GM18867 (cell line): Measurements from ENCODE around the gene RPS6KA5.
"Not testable (repeated sequence)": the region's sequence is repeated elsewhere in the genome, so short reads cannot be mapped to it uniquely, and the experiment has no call there.

Source experiments
- ATAC-seq: cut with Tn5 transposase; IDR thresholded peaks from one replicate; pipeline ENCODE4 v1.9.1; 2021; ENCODE audit warnings: mild to moderate bottlenecking, moderate library complexity; ENCODE audit not compliant: unreplicated experiment

The RPS6KA5 gene

DNA sequence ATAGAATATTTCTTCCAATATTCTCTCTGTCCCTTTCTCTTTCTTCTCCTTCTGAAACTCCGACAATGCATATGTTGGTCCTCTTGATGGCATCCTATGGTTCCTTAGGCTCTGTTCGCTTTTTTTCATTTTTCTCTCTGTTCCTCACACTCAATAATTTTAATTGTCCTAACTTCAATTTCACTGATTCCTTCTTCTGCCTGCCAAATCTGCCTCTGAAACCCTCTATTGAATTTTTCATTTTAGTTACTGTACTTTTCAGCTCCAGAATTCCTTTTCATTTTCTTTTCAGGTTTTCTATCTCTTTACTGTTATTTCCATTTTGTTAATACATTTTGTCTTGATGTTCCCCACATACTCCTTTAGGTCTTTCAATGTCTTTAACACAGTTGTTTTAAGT, 177.2 kb downstream of the RPS6KA5 start:
- no peak for ATAC-seq

DNA sequence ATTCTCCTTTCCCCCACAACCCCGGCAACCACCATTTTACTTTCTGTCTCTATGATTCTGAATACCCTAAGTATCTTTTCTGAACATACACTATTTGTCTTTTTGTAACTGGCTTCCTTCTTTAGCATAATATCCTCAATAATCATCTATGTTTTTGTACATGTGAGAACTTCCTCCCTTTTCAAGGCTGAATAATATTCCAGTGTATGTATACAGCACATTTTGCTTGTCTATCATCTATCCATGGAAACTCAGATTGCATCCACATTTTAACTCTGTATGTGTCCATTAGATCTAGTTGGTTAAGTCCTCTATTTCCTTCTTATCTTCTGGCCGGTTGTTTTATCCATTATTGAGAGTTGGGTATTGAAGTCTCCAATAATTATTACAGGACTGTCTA, 180.2 kb downstream of the RPS6KA5 start:
- ATAC-seq, result no peak

DNA sequence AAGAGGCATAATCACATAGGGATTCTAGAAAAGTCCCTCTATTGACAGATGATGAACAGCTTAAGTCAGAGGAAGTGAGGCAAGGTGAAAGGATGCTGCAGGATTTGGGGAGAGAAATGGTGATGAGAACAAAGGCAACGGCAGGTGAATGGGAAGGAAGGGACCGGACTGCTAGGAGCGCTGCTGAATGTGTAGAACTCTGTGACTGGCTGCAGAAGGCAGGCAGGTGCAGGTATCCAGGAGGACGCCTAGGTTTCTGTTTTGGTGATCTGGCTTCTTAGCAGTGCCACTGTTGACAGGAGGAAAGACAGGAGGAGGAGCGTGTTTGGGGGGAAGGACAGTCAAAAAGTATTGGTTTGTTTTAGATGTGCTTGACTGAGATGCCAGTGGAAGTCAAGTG, 185.8 kb downstream of the RPS6KA5 start:
- ATAC-seq, result no peak

DNA sequence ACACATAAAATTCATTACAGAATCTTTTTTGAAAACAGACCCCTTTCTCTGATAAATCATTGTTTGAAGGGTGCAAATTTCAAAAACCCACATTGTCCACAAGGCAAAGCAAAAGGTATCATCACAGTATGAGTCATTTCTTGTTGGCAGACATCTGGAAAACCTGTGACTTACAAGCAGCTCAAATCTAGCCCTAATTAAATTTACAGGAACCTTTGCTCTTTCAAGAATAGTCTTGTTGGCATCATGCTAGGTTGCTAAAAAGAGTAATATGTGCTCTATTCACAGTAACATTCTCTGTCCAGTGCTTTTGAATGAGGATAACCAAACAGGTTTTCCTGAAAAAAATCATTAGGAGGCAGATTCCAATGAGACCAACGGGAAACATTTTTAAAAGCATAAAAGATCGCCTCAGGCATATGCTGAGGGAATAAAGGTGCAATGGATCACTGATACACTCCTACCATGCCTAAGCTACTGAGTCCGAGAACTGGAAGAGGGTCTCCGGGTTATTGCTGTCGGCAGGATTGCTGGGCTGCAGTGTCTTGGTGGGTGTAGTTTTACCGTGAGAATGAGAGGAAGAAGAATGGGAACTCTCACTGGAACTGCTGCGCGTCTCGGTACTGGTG, 188.7 kb downstream of the RPS6KA5 start:
- ATAC-seq, result no peak

DNA sequence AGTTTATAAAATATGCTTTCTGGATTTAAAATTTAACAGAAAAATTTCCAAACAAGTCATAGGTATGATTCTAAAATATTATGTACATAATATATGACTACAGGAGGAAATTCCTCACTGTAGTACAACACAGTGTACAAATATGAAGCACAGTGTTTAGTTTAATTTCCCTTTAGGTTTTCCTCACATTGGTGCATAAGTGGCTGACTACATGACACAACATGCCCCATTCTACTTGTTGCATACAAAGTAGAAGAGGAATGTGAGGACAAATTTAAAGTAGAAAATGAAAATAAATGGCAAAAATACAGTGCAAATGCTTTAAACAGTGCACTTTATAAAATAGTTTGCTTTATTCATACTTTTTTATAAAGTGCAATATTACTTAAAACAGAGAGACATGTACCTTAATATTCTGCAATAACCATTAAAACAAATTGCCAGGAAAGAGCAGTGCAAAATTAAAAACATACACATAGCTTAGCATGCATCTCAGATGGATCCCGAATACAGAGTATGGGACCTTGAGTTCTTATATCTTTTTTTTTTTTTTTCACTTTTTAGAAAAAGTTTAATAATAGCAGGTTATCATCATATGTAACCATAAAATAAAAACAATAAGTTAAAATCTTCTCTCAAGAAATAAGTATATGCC, 189.4 kb downstream of the RPS6KA5 start:
- no peak for ATAC-seq

DNA sequence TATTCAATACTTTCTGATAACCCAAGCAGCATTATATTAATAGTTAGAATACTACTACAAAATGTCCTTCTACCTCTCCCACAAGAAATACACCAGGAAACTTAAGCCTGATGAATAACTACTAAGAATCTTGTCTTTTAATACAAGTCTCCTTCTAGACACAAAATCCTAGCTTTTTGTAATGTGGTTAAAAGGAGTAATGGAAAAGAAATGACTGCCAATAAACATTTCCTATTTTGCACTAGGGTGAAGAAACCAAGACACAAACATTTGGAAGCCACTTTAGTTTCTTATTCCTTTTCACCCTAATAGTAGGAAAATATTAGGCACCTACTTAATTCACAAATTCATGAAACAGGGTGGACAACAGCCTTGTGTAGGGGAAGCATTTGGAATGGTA, 192.9 kb downstream of the RPS6KA5 start:
- ATAC-seq, result no peak

DNA sequence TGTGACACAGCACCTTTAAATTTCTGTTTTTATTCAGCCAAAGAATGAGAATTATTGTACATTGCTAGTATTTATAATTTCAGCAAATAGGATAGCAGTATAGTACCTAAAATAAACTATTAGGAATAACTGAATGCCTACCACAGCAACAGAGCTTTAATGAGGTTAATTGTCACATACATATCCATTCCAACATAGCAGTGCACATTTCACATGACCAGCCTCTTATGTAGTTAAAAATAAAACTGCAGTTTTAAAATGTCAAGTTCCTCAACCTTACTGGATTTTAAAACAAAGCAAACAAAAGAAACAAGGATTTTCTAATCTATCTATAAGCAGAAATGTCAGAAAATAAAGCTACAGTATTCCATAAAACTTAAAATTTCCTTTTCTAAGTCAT, 193.6 kb downstream of the RPS6KA5 start:
- ATAC-seq, result no peak

DNA sequence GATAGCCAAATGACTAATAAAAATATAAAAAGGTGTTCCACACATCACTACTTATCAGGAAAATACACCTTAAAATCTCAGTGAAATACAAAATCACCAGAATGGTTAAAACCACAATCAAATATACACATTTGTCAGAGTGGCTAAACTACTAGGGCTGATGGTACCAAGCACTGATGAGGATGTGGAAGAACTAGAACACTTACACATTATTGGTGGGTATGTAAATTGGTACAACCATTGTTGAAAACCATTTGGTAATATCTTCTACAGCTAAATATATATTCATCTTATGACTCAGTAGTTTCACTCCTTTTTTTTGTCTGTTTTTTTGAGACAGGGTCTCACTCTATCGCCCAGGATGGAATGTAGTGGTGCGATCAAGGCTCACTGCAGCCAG, 195.7 kb downstream of the RPS6KA5 start:
- no peak for ATAC-seq

DNA sequence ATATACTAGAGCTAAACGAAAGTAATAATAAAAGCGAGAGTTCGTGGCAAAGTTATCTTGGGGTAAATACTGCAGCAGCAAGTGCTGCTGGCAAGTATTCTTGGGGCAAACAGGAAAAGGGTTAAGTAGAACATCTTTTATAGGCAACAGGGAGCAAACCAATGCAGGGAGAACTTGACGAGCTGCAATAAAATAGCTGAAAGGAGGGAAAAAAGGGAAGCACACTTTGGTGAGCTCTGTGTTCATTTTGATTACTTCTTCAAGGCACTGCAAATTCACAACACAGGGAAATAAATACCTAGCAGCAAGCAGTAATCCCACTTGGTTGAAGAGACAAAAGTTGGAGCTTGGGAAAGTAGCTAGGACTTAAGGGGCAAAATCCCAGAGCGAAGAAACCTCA, 201.9 kb downstream of the RPS6KA5 start:
- ATAC-seq, result no peak

DNA sequence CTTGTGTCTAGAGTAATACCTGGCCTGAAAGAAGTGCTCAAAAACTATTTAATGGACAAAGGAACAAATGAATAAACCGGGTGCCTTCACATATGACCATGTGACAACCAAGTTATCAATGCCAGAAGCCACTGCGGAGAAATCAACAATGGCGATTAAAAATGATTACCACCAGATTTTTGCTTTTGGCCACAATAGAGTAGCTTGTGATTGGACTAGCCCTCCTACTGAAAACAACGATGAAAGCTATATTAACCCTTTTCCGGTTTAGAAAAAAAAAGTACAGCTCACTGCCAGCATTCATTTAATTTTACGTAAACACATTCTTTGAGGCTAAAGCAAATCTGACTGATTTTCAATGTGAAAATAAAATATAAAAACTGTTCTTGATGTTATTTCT, 202.6 kb downstream of the RPS6KA5 start:
- no peak for ATAC-seq

DNA sequence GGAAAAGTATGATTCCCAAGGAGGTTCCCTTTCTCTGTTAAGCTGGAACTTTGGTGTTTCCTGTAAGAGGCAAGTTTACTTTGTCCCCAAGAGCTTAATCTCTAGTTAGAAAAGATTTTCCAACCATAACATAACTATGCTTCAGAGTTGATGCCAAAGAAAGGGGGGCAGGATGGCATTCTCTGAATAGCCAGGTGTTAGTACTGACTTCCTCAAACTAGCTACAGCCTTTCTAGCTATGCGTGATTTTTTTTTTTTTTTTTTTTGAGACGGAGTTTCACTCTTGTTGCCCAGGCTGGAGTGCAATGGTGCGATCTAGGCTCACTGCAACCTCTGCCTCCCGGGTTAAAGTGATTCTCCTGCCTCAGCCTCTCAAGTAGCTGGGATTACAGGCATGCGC, 204.3 kb downstream of the RPS6KA5 start:
- ATAC-seq, result not testable (repeated sequence)

DNA sequence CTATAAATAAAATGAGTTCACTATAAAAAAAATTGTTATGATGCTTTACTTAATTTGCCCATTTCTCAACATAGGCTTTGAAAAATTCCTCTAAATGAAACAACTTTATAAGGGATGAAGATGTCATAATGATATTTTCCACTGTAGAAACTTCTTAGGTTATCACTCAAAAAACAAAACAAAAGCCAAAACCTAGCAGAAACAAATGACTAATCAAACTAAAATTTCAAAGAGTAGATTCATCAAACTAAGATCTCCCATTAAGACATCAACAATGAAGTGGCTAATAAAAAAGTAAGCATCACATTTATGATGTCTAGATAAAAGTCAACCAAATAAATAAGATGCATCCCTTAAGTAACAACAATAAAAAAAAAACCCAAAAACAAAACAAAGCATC, 207.3 kb downstream of the RPS6KA5 start:
- no peak for ATAC-seq

DNA sequence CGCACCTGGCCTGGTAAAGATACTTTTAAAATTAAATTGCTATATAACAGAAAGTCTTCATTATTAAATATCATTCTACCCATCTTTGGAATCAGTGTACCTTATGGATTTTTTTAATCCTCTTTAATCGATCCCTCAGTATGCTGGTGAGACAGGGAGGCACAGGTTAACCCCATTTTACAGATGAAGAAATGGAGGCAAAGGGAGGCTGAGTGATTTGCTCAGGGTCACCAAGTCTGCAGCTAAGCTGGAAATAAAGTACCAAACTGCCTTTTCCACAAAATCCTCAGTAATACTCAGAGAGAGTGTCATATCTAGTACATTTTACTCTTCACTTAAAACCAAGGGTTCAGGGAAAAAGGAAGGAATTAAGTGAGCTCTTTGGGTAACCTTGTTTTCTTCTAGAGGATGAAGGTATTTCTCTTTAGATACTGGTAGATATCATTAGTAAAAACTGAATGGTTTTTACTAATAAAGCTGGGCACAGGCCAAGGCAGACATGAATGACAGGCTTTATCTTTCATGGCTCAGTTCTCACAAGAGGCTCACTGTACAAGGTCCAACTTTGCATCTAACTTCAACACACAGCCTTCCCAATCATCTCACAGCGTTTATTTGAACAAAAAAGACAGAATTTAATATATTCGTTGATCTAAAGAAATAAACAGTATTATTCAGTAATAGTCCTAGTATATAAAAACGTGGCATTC, 209.0 kb downstream of the RPS6KA5 start:
- no peak for ATAC-seq

DNA sequence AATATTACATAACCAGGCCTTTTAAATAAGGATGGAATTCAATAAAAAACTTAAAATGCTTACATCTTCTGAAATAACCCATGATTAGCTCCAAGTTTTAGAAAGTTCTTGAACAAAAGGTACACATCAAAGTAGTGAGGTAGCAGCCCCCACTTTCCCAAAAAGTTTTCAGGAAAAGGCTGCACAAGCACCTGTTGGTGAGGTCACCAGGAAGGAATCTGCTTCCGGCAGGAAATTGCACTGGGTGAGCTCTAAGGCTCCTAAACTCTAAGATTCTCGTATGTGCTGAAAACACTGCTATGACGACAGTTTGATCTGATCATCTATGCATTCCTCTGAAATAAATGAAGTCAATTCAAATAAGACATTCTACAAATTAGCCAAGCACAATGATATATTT, 210.0 kb downstream of the RPS6KA5 start:
- ATAC-seq, result no peak

DNA sequence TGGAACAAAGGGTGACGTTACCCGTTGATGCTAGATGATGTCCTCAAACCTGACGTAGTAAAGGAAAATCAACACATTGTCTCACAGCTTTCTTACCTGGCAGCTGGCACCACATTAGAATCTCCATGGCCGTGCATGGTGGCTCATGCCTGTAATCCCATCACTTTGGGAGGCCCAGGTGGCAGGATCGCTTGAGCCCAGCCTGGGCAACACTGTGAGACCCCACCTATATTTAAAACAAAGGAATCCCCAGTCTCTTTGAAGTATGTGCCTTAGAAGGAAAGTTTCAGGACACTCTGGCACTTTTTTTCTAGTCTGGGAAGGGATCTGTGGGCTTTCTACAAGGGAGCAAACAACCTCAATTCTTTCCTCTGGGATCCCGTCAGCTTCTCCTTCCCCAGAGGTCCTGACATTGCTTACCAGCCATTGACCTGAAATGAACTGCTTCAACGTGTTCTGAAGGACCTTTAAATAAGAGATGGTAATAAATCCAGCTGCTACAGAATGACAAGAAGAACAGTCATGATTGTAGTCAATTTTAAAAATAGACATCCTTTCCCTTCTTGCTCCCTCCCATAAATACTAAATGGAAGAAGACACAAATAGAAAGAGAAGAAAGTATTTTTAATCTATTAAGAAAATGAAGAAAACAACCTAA, 210.5 kb downstream of the RPS6KA5 start:
- no peak for ATAC-seq

DNA sequence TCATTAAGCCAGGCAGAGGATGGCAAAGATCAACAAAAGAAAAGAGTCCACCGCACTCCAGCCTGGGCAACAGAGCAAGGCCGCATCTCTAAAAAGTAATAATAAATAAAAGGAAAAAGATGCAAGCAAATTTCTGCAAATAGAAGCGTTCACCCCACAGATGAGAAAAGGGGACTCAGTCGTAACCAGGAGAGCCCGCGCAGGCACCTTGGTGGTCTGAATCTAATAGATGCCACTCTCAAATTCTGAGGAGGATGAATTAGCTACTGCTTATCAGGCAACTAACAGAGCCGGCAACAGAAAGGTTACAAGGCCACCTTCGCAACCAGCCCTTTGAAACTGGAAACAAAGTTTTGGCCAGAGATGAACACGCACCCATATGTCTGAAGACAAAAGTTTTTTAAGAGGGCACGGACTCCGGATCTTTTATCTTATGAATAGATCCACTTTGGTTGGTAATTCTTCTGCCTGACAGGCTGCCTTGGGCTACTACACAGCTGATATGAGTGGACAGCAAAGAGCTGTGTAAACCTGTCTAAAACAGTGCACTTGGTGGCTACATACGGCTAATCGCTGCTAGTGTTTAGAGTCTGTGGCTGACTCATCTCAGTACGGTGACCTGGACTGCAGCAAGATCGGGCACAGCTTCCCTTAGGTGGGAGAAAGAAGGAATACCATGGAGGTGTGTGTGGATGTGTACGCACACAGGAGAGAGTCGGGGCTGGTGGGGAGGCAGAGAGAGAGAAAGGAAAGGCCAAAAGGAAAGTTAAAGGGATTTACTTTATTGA, 211.3 kb downstream of the RPS6KA5 start:
- ATAC-seq, result no peak

DNA sequence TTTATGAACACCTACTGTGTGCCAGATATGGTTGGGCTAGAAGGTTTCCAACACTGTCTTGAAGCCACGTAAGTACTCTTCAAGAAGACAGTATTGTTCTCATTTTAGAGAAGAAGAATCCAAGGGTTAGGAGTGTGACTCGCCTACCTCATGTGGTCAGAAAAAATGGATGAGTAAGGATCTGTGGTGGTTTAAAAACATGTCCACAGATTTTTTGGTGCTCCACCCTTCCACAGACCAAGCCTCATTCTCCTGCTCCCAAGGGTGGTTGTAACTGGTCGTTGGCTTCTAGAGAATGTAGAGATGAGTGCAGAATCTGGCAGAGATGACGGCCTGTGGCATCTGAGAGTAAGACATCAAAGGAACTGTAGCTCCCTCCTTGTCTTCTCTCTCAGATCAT, 213.9 kb downstream of the RPS6KA5 start:
- no peak for ATAC-seq

DNA sequence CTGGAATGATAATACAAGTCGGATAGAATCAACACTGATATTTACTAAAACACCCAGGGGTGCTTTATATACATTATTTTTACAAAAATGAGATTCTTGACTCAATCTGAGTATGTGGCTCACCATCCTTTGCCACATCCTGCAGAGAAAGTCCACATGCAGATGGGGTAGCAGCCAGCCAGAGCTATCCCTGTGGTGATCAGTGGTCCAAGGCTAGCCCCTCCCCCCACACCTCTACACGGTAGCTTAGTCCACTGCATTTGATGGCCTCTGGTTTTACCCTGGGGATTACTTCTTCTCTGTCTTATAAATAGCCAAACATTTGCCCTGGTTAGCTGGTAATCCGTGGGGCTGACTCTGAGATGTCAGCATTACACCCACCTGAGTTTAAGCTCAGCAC, 216.1 kb downstream of the RPS6KA5 start:
- ATAC-seq, result no peak

DNA sequence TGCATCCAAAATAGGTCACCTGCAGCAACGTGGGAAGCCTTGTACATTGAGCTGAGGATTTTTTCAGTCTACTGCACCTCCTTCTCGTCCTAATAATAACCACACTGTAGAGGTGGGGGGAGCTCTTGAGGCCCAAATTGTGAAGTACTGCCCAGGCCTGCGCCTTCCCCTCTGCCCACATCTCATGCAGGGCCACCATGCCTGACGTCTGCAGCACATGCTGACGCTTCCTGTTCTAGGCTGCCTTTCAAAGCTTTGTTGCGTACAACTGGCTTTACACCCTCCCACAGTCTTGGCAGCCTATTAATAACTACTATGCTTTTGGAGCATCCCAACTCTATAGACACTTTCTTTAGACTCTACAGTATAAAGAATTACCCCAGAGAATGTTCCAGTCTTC, 217.7 kb downstream of the RPS6KA5 start:
- no peak for ATAC-seq

DNA sequence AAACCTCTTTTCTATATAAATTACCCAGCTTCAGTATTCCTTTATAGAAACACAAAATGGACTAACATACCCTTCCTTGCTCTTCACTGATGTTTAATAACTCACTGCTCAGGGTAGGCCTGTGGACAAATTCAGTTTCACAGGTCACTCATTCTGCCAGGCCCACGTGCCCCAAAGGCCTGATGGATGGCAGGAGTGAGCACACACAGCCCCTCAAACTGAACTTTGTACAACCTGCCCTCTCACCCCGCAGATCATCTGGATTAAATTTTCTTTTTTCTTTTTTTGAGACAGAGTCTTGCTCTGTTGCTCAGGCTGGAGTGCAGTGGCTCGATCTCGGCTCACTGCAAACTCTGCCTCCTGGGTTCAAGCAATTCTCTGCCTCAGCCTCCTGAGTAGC, 219.8 kb downstream of the RPS6KA5 start:
- ATAC-seq, result not testable (repeated sequence)

DNA sequence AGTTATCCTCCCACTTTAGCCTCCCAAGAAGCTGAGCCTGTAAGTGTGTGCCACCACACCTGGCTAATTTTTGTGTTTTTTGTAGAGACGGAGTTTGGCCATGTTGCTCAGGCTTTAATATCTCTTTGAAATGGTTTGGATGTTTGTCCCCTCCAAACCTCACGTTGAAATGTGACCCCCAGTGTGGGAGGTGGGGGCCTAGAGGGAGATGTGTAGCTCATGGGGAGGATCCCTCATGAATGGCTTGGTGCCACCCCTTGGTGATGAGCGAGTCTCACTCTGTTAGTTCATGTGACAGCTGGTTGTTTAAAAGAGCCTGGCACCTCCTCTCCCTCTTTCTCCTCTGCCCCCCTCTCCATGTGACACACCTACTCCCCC, 220.6 kb downstream of the RPS6KA5 start:
- no peak for ATAC-seq
